Measurements from ENCODE around the gene ID4. TPM values are rescaled to one million over a fixed set of nuclear protein-coding genes. Genes with fewer than 3 reads are reported as not detected.

Gene ID4, protein sequence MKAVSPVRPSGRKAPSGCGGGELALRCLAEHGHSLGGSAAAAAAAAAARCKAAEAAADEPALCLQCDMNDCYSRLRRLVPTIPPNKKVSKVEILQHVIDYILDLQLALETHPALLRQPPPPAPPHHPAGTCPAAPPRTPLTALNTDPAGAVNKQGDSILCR
- total RNA-seq = 0.19 and 0.65 TPM in 2 replicates

DNA sequence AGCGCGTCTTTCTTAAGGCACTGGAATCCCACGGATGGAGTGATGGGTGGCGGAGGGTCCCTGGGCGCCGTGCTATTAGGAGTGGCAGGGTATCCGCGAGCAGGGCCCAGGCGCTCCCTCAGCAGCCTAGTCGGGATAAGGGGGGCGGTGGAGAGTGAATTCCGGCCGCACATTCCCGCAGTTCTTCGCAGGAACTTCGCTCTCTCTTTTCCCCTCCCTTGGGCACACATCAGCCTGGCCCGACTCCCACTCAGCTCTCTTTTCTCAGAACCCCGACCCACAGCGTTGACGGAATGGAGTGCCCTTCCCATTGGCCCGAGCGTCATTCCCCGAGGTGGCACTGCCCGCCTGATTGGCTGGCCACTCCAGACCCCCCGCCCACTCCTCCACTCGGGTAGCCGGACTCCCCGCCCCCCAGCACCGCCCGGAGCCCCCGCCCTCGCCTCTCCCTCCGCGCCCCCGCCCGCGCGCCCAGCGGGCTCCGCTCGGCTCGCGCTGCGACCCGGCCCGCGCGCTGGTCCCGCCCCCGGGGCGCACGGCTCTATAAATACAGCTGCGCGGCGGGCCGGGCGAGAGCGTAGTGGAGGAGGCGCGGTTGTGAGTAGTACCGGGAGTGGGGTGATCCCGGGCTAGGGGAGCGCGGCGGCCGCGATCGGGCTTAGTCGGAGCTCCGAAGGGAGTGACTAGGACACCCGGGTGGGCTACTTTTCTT, at the start of gene ID4:
Gene ID4 (plus strand): TSS at position 572 of the 712 bp plus-strand sequence. CDS start 385 bp downstream, outside the sequence.

Data from bladder microvascular endothelial cell (primary cell).